ENCODE measurements around the gene HES4.

Gene HES4

GRCh38 chr1:966704-967300, 33.1 kb downstream of the HES4 start:
- H3K4me3 ChIP-seq (ENCODE audit: low read length) = peak overlapping the region; percentile 78
- TF ChIP-seq CTCF (conservative IDR thresholded peaks at IDR 0.05; ENCODE audit: low read length) = no peak
- peak; percentile 47 for DNase-seq (ENCODE audit: low read depth)

- DNase-seq (ENCODE audit: low read depth) = peak; percentile 28
- TF ChIP-seq CTCF (conservative IDR thresholded peaks at IDR 0.05; ENCODE audit: low read length) = no peak
- peak within 1 kb of the TSS; percentile 78 for H3K4me3 ChIP-seq (ENCODE audit: low read length)
These were observed 33.7 kb downstream of the HES4 start, which contains the start of gene PLEKHN1 for GRCh38 chr1:966135-966703. PLEKHN1 (plus strand) TSS chr1:966482; CDS start chr1:966532, 50 bp downstream.

GRCh38 chr1:965526-966134, 34.3 kb downstream of the HES4 start:
- DNase-seq (ENCODE audit: low read depth) = no peak
- no peak for TF ChIP-seq CTCF (conservative IDR thresholded peaks at IDR 0.05; ENCODE audit: low read length)
- H3K4me3 ChIP-seq (ENCODE audit: low read length) = no peak overlapping the region

GRCh38 chr1:964691-965525, 35.0 kb downstream of the HES4 start:
- no peak overlapping the region for H3K4me3 ChIP-seq (ENCODE audit: low read length)
- DNase-seq (ENCODE audit: low read depth) = no peak
- no peak for TF ChIP-seq CTCF (conservative IDR thresholded peaks at IDR 0.05; ENCODE audit: low read length)

GRCh38 chr1:963746-964525, 36.0 kb downstream of the HES4 start:
- no peak for TF ChIP-seq CTCF (conservative IDR thresholded peaks at IDR 0.05; ENCODE audit: low read length)
- no peak for DNase-seq (ENCODE audit: low read depth)
- H3K4me3 ChIP-seq (ENCODE audit: low read length) = no peak overlapping the region

GRCh38 chr1:963301-963651, 36.6 kb downstream of the HES4 start:
- no peak for TF ChIP-seq CTCF (conservative IDR thresholded peaks at IDR 0.05; ENCODE audit: low read length)
- H3K4me3 ChIP-seq (ENCODE audit: low read length) = no peak overlapping the region
- DNase-seq (ENCODE audit: low read depth) = no peak

Data from AG10803 (cell line).